OCI-LY1 (cell line): ENCODE measurements around the gene ANKS4B.

Source experiments
- H2AFZ ChIP-seq: fragments of 200-600 bp; sonication (generic), shearing (Covaris generic); 2 replicates; pipeline ENCODE4 v1.6.0; 2014; ENCODE audit warnings: antibody characterized with exemption, mild to moderate bottlenecking, low read length
- H3F3A ChIP-seq: fragments of 200-600 bp; sonication (generic), shearing (Covaris generic); 2 replicates; pipeline ENCODE4 v1.6.0; 2014; ENCODE audit warnings: mild to moderate bottlenecking, antibody characterized with exemption, low read length, moderate library complexity; ENCODE audit not compliant: insufficient read depth
- H3K27ac ChIP-seq: fragments of 200-600 bp; sonication (generic); 2 replicates; pipeline ENCODE4 v1.5.1; 2014; ENCODE audit warnings: low read length, mixed run types, mild to moderate bottlenecking, low read depth; ENCODE audit not compliant: poor library complexity, severe bottlenecking
- H3K27me3 ChIP-seq: fragments of 200-600 bp; sonication (generic); 2 replicates; pipeline ENCODE4 v1.6.0; 2014; ENCODE audit warnings: antibody characterized with exemption, mild to moderate bottlenecking, low read length, moderate library complexity; ENCODE audit not compliant: insufficient read depth
- H3K36me3 ChIP-seq: fragments of 200-600 bp; sonication (generic); 2 replicates; pipeline ENCODE4 v1.6.1; 2014; ENCODE audit warnings: mild to moderate bottlenecking, antibody characterized with exemption, low read length, moderate library complexity, mixed read lengths; ENCODE audit not compliant: insufficient read depth
- H3K4me1 ChIP-seq: fragments of 200-600 bp; sonication (generic); 2 replicates; pipeline ENCODE4 v1.5.1; 2014; ENCODE audit warnings: mild to moderate bottlenecking, low read length, moderate library complexity; ENCODE audit not compliant: insufficient read depth, severe bottlenecking
- H3K4me2 ChIP-seq: fragments of 200-600 bp; sonication (generic), shearing (Covaris generic); 2 replicates; pipeline ENCODE4 v1.6.1; 2014; ENCODE audit warnings: low read length
- H3K4me3 ChIP-seq: fragments of 200-600 bp; sonication (generic); 2 replicates; pipeline ENCODE4 v1.5.1; 2014; ENCODE audit warnings: low read length, low read depth, mild to moderate bottlenecking, mixed read lengths; ENCODE audit not compliant: poor library complexity, severe bottlenecking
- H3K79me2 ChIP-seq: fragments of 200-600 bp; shearing (Covaris generic); 2 replicates; pipeline ENCODE4 v1.6.1; 2016; ENCODE audit warnings: mixed run types, low read length, mixed read lengths; ENCODE audit not compliant: insufficient read depth
- H3K9ac ChIP-seq: fragments of 200-600 bp; sonication (generic), shearing (Covaris generic); 2 replicates; pipeline ENCODE4 v1.6.1; 2014; ENCODE audit warnings: mild to moderate bottlenecking, low read length, mixed read lengths
- H3K9me2 ChIP-seq: fragments of 200-600 bp; sonication (generic), shearing (Covaris generic); 2 replicates; pipeline ENCODE4 v1.6.1; 2014; ENCODE audit warnings: low read depth, mild to moderate bottlenecking, low read length, mixed read lengths
- H3K9me3 ChIP-seq: fragments of 200-600 bp; shearing (Covaris generic); 2 replicates; pipeline ENCODE4 v1.6.1; 2014; ENCODE audit warnings: low read length, mixed read lengths
- H4K20me1 ChIP-seq: fragments of 200-600 bp; sonication (generic), shearing (Covaris generic); 2 replicates; pipeline ENCODE4 v1.6.0; 2016; ENCODE audit warnings: mild to moderate bottlenecking, low read length; ENCODE audit not compliant: insufficient read depth
- EZH2 ChIP-seq: fragments of 200-600 bp; sonication (generic), shearing (Covaris generic); IDR thresholded peaks from 2 replicates; pipeline ENCODE4 v1.8.0; 2017; ENCODE audit warnings: borderline replicate concordance, mixed run types, mild to moderate bottlenecking, antibody characterized with exemption, low read length, moderate library complexity, mixed read lengths
- TF ChIP-seq, protein P1 (sequence below): fragments of 200-600 bp; sonication (generic), shearing (Covaris generic); IDR thresholded peaks from 2 replicates; pipeline ENCODE4 v1.5.1; 2017; ENCODE audit warnings: mild to moderate bottlenecking, antibody characterized with exemption, low read length, moderate library complexity, mixed read lengths

ANKS4B gene

DNA sequence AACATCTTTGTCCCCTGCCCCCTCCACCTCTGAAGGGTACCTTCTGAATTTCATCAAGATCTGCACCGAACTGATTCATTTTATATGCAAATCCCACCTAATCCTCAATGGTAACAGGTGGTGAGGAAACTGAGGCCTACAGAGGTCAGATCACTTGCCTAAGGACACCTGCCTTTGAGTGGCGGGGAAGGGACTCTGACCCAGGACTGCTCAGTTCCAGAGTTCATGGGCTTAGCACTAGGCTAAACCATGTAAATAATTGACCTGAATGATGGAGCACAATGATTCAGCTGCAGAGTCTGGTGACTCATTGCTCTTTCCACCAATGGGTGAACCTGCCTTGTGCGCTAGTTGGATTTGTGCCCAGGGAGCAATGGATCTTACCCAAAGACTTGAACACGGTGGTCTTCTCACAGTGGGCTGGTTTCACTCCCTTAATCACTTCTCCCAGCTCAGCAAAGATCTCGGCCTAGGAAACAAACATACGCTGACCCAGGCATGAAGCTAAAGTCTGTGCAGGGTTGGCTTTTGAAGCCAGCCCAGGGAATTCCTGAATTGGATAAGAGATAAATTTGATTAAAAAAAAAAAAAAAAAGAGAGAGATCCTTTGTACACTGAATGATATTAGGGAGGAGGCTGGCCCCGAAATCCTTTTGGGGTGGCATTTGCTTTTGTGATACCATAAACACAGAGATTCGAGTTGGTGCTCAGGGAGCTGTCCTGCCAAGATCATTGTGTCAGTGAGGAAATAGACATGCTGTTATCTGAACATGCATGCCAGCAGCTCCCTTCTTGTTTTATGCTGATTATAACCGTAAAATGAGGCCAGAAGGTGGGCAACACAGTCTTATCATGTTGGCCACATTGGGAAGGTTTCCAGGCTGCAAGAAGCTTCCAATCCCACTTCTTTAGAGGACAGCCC lies 27.6 kb downstream of the ANKS4B start:
- Histone ChIP-seq H2AFZ (no peak overlapping the region), H3K9me3 (no peaks in the 10 kb centered on the region), H3K4me1 (peaks cover 24% of the 10 kb centered on the region), H3K9ac (no peak overlapping the region), H3K79me2 (no peaks in the 10 kb centered on the region), H3K27ac (no peak overlapping the region), H3K36me3 (no peaks in the 10 kb centered on the region), H3K4me2 (no peak overlapping the region), H3F3A (no peaks in the 10 kb centered on the region), H3K9me2 (no peaks in the 10 kb centered on the region), H4K20me1 (no peaks in the 10 kb centered on the region), H3K4me3 (no peak overlapping the region), H3K27me3 (peaks cover 4% of the 10 kb centered on the region; the same call in 1 of the 2 replicates)
- TF ChIP-seq, protein P1, sequence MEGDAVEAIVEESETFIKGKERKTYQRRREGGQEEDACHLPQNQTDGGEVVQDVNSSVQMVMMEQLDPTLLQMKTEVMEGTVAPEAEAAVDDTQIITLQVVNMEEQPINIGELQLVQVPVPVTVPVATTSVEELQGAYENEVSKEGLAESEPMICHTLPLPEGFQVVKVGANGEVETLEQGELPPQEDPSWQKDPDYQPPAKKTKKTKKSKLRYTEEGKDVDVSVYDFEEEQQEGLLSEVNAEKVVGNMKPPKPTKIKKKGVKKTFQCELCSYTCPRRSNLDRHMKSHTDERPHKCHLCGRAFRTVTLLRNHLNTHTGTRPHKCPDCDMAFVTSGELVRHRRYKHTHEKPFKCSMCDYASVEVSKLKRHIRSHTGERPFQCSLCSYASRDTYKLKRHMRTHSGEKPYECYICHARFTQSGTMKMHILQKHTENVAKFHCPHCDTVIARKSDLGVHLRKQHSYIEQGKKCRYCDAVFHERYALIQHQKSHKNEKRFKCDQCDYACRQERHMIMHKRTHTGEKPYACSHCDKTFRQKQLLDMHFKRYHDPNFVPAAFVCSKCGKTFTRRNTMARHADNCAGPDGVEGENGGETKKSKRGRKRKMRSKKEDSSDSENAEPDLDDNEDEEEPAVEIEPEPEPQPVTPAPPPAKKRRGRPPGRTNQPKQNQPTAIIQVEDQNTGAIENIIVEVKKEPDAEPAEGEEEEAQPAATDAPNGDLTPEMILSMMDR: no peak

DNA sequence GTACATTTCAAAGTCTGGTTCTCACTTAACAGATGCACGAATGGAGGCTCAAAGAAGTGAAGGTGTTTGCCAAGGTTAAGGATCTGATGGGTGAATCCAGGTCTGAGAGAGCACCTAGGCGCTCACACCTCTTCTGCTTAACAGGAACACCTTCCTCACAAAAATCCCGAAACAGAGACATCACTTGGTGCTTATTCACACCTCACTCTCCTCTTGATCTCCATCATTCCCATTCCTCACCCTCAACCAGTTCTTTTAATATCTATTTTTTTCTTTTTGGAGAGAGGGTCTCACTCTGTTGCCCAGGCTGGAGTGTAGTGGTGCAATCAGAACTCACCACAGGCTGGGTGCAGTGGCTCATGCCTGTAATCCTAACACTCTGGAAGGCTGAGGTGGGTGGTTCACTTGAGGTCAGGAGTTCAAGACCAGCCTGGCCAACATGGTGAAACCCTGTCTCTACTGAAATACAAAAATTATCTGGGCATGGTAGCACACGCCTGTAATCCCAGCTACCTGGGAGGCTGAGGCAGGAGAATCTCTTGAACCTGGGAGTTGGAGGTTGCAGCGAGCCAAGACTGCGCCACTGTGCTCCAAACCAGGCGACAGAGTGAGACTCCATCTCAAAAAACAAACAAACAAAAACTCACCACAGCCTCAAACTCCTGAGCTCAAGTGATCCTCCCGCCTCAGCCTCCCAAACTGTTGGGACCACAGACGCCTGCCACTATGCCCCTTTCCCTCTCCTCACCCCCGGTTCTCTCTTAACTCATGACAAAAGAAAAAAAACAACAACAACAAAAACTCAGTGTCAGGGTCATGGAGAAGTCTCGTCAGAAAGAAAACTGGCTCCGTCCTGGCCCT lies 29.5 kb downstream of the ANKS4B start:
- Histone ChIP-seq H3K9me2 (no peaks in the 10 kb centered on the region), H3K9me3 (no peaks in the 10 kb centered on the region), H3K4me3 (no peak overlapping the region), H4K20me1 (no peaks in the 10 kb centered on the region), H3K36me3 (no peaks in the 10 kb centered on the region), H2AFZ (no peak overlapping the region), H3K27ac (no peak overlapping the region), H3K27me3 (0 out of 2 replicates have a peak, but pooled peaks cover 4% of the 10 kb centered on the region), H3K4me2 (peak overlapping the region; percentile 3; the same call in 1 of the 2 replicates), H3K4me1 (peaks cover 24% of the 10 kb centered on the region), H3K79me2 (no peaks in the 10 kb centered on the region), H3F3A (no peaks in the 10 kb centered on the region), H3K9ac (no peak overlapping the region)
- TF ChIP-seq, protein P1: no peak
- TF ChIP-seq EZH2: no peak

DNA sequence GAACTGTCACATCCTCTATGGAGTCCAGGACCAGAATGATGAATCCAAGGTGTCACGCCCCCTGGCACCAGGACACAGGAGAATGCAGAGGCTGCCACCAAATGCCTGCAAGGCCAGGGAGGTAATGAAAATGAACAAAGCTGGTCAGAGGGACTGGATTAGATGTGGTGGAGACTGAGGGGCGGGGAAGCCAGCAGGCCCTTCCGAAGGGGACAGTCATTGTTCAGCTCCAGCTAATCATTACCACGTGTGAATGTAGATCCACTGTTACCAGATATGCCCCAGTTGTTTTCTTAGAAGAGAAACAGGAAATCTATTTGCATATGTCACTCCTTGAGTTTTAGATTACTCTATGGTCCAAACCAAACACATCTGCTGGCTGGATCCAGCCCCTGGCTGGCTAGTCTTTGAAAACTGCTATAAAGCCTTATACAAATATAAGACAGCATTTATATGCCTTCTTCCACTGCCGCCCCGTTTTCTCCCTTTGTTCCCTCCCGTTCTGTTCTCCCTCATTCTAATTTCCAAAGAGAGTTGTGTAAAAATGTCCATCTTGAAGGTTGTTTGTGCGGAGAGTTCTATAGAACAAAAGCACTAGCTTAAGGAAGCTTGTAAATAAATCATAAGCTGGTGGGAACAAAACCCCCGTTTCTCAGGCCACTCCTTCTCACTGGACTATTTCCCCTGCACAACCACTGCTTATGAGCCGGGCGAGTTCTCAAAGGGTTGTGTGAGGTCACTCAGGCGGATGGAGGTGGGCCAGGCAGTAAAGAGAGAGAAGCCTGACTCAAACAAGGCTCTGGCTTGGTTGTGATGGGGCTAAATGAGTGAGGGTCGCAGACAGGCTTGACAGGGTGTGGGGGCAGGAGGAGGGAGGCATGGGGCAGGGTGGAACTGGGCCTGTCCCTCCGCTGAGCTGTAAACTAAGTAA lies 30.4 kb downstream of the ANKS4B start:
- no peak overlapping the region for H3K9ac ChIP-seq
- peaks cover 32% of the 10 kb centered on the region for H3K4me1 ChIP-seq
- H3K9me2 ChIP-seq: no peaks in the 10 kb centered on the region
- H3K9me3 ChIP-seq: no peaks in the 10 kb centered on the region
- no peaks in the 10 kb centered on the region for H3F3A ChIP-seq
- TF ChIP-seq, protein P1: no peak
- TF ChIP-seq EZH2: no peak
- no peaks in the 10 kb centered on the region for H3K79me2 ChIP-seq
- H3K27ac ChIP-seq: no peak overlapping the region
- H3K4me2 ChIP-seq: peak overlapping the region; percentile 3; the same call in 1 of the 2 replicates
- no peaks in the 10 kb centered on the region for H4K20me1 ChIP-seq
- 0 out of 2 replicates have a peak, but pooled peaks cover 4% of the 10 kb centered on the region for H3K27me3 ChIP-seq
- H2AFZ ChIP-seq: no peak overlapping the region
- H3K36me3 ChIP-seq: no peaks in the 10 kb centered on the region
- H3K4me3 ChIP-seq: no peak overlapping the region
